Stimulated activated memory B cell treated with anti-CD40 and anti-IgM and Interleukin-4, amounts not matched to agents 10 μg/mL and 1 μg/mL and 100 μg/mL, for 72 hours (primary cell): Measurements from ENCODE around the gene SETD7.
"Not testable (repeated sequence)": the region's sequence is repeated elsewhere in the genome, so short reads cannot be mapped to it uniquely, and the experiment has no call there.

Experiments used
- ATAC-seq: fragments of 150-1000 bp; cut with Tn5 transposase; 2 replicates; pipeline ENCODE4 v1.10.0; 2021
- H3K27ac Mint-ChIP-seq: one replicate; pipeline ENCODE4 v1.8.0; 2022; ENCODE audit warnings: mild to moderate bottlenecking, mixed read lengths
- H3K27me3 Mint-ChIP-seq: one replicate; pipeline ENCODE4 v1.8.0; 2022; ENCODE audit warnings: mixed read lengths
- H3K36me3 Mint-ChIP-seq: one replicate; pipeline ENCODE4 v1.8.0; 2022; ENCODE audit warnings: mixed read lengths
- H3K4me1 Mint-ChIP-seq: one replicate; pipeline ENCODE4 v1.8.0; 2022; ENCODE audit warnings: mixed read lengths
- H3K4me3 Mint-ChIP-seq: one replicate; pipeline ENCODE4 v1.8.0; 2022; ENCODE audit warnings: mild to moderate bottlenecking, moderate library complexity, mixed read lengths
- H3K9me3 Mint-ChIP-seq: one replicate; pipeline ENCODE4 v1.8.0; 2022; ENCODE audit warnings: mixed read lengths

SETD7 gene

DNA sequence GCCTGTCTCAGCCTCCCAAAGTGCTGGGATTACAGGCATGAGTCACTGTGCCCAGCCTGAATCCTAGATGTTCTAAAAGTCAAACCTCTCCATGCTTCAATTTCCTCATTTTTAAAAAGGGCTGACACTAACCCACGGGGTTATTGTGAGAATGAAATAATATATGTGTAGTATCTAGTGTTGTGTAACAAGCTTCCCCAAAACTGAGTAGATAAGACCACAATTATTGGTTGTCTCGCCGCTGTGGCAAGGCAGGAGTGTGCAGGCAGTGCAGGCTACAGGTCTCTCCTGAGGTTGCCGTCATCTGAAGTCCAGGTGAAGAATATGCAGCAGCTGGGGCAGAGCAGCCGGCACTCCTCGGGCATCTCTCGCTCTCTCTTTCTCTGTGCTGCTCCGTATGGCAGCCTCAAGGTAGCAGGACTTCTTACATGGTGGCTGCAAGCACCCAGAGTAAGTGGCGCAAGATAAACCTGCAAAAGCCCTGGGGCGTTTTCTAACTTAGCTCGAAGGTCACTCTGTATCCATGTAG lies 71.2 kb downstream of the SETD7 start:
- no peak overlapping the region for H3K27ac Mint-ChIP-seq
- ATAC-seq, result no peak
- no peaks in the 10 kb centered on the region for H3K9me3 Mint-ChIP-seq

DNA sequence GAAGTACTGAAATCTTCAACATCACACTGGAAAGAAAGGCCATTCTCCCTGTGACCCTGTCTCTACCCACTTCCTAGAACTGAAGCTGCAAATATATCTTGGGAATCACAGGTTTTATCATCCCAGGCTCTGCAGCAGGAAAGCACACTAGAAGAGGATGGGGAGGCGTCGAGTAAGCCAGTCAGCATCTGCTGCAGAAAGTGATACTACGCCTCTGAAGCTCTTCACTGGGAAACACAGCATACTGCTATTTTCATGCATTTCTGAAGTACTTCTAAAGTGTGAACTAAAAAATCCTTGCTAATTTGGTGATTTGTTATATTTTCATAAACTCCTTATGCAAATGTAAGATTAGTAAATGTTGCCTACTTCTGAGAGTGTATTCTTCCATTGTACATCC lies 73.0 kb downstream of the SETD7 start:
- Mint-ChIP-seq H3K27me3 (no peaks in the 10 kb centered on the region), H3K36me3 (peaks cover 6% of the 10 kb centered on the region), H3K4me1 (no peaks in the 10 kb centered on the region), H3K4me3 (no peak overlapping the region), H3K27ac (no peak overlapping the region), H3K9me3 (no peaks in the 10 kb centered on the region)
- no peak for ATAC-seq

More for the DNA sequence above, 71.2 kb downstream of the SETD7 start:
- Mint-ChIP-seq H3K36me3 (peaks cover under 1% of the 10 kb centered on the region), H3K4me3 (no peak overlapping the region), H3K4me1 (no peaks in the 10 kb centered on the region), H3K27me3 (no peaks in the 10 kb centered on the region)

DNA sequence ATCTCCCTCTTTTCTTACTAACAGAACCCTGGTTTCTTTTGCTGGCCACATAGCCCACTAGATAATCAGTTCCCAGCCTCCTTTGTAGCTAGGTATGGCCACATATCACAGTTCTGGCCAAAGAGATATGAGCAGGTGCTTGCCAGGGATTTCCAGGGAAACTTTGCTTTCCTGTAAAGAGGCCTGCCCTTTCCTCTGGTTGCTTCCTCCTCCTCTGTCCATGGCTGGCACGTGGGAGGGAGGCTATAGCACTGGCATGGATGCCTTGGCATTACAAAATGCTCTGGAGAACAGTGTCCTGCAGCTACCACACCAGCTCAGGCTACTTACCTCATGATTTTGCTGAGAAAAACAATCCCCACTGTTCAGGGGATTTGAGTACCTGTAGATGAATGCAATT lies 74.6 kb downstream of the SETD7 start:
- ATAC-seq, result no peak
- Mint-ChIP-seq H3K4me1 (no peaks in the 10 kb centered on the region), H3K27me3 (no peaks in the 10 kb centered on the region), H3K9me3 (no peaks in the 10 kb centered on the region), H3K27ac (no peak overlapping the region), H3K4me3 (no peak overlapping the region), H3K36me3 (peaks cover 6% of the 10 kb centered on the region)

DNA sequence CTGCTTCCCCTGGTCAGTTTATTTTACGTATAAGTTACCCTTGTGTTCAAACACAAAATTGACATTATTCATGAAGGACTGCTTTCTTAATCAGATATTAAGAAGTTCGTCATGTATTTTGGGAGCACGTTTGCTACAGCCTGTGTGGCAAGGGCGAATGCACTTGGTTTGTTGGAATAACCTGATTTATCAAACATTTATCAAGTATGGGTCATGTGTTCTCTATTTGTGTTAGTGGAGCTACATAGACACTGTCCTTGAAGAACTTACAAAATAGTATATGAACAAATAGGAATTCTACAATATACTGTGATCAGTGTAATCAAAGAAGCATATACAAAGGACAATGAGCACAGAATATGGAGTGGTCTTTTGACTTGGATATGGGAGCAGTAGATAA lies 79.7 kb downstream of the SETD7 start:
- no peak for ATAC-seq
- Mint-ChIP-seq H3K4me3 (no peak overlapping the region), H3K27ac (no peak overlapping the region)

DNA sequence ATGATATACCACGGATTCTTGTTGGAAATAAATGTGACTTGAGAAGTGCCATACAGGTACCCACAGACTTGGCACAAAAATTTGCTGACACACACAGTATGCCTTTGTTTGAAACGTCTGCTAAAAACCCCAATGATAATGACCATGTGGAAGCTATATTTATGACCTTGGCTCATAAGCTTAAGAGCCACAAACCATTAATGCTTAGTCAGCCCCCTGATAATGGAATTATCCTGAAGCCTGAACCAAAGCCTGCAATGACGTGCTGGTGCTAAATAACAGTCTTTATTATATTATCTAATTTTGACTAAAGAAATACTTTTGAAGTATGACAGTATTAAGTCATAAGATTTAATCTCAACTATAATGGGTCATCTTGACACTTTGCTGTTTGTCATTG lies 83.2 kb downstream of the SETD7 start:
- no peak overlapping the region for H3K4me3 Mint-ChIP-seq
- no peak overlapping the region for H3K27ac Mint-ChIP-seq
- H3K4me1 Mint-ChIP-seq, result peaks cover 35% of the 10 kb centered on the region
- no peaks in the 10 kb centered on the region for H3K27me3 Mint-ChIP-seq
- no peak for ATAC-seq
- H3K36me3 Mint-ChIP-seq, result peaks cover 55% of the 10 kb centered on the region
- H3K9me3 Mint-ChIP-seq, result peaks cover 11% of the 10 kb centered on the region

More for the DNA sequence above, 79.7 kb downstream of the SETD7 start:
- peaks cover 4% of the 10 kb centered on the region for H3K4me1 Mint-ChIP-seq
- no peaks in the 10 kb centered on the region for H3K9me3 Mint-ChIP-seq
- no peaks in the 10 kb centered on the region for H3K27me3 Mint-ChIP-seq
- H3K36me3 Mint-ChIP-seq, result peaks cover 28% of the 10 kb centered on the region

DNA sequence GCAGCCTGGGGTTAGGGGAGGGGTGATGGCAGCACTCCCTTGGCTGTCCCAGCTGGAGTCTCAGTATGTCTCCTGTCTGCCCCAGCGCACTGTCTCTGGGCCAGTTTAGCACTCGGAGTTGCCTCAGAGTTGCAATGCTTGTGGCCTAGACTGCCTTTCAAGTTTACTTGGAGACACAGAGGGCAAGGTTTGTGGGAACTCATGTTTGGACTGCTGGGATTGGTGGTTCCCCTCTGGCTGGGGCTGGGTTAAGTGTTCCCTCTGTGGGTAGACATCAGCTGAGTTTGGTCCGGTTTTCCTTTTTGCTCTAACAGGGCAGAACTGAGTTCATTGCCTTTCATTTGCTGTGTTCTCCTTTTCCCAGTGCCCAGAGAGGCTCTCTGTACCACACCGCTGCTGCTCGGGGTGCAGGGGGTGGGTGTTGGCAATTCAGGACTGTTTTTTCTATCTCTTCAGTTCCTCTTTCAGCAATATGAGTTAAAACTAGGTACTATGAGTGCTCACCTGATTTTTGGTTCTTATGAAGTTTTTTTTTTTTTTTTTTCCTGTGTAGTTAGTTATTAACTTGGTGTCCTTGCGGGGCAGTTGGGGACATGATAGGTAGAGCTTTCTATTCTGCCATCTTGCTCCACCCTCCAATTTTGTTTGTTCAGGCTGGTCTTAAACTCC lies 84.9 kb downstream of the SETD7 start:
- H3K36me3 Mint-ChIP-seq, result peaks cover 58% of the 10 kb centered on the region
- H3K27ac Mint-ChIP-seq, result no peak overlapping the region

DNA sequence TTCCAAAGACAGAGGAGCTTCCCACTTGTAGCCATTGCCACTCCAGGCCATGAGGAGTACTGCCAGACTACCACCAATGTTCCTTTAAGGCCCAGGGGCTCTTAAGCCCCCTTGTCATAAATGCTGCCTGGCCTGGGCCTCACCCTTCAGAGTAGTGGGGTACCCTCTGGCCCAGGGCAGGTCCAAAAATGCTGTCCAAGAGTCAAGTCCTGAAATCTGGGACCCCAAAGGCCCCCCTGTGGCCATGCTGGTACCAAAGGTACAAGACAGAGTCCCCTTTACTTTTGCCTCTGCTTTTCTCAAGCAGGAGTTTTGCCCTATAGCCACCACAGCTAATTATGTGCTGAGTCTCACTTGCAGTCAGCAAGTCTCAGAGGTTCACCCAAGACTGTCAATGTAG lies 85.7 kb downstream of the SETD7 start:
- Mint-ChIP-seq H3K9me3 (peaks cover 11% of the 10 kb centered on the region), H3K4me3 (no peak overlapping the region), H3K4me1 (peaks cover 37% of the 10 kb centered on the region), H3K27ac (peak overlapping the region; percentile 19), H3K36me3 (peaks cover 58% of the 10 kb centered on the region), H3K27me3 (no peaks in the 10 kb centered on the region)
- ATAC-seq, result no peak

More for the DNA sequence above, 84.9 kb downstream of the SETD7 start:
- peak; percentile 74 for ATAC-seq
- Mint-ChIP-seq H3K9me3 (peaks cover 11% of the 10 kb centered on the region), H3K4me1 (peaks cover 35% of the 10 kb centered on the region), H3K4me3 (no peak overlapping the region), H3K27me3 (no peaks in the 10 kb centered on the region)

DNA sequence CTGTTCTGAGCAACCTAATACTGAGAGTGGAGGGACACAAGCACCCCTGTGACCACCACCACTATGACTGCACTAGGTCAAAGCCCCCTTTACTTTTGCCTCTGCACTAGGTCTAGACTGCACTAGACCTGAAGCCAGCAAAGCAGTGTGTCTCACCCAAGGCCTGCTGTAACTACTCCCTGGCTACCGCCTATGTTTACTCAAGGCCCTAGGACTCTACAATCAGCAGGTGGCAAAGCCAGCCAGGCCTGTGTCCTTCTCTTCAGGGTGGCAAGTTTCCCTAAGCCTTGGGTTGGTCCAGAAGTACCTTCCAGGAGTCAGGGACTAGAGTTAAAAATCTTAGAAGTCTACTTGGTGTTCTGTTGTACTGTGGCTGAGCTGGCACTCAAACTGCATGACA lies 86.2 kb downstream of the SETD7 start:
- ATAC-seq, result no peak
- Mint-ChIP-seq H3K27ac (peak overlapping the region; percentile 19), H3K9me3 (peaks cover 11% of the 10 kb centered on the region), H3K4me3 (no peak overlapping the region), H3K4me1 (peaks cover 41% of the 10 kb centered on the region), H3K27me3 (no peaks in the 10 kb centered on the region), H3K36me3 (peaks cover 58% of the 10 kb centered on the region)

DNA sequence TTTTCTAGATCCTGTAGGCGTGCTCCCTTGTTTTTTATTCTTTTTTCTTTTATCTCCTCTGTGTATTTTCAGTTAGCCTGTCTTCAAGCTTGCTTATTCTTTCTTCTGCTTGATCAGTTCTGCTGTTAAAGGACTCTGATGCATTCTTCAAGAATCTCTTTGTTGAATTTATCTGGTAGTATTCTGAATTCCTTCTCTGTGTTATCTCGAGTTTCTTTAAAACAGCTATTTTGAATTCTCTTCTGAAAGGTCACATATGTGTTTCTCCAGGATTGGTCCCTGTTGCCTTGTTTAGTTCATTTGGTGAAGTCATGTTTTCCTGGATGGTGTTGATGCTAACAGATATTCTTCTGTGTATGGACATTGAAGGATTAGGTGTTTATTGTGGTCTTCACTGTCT lies 86.8 kb downstream of the SETD7 start:
- Mint-ChIP-seq H3K9me3 (peaks cover 11% of the 10 kb centered on the region), H3K4me3 (no peak overlapping the region), H3K36me3 (peaks cover 63% of the 10 kb centered on the region), H3K27me3 (no peaks in the 10 kb centered on the region), H3K4me1 (peaks cover 41% of the 10 kb centered on the region), H3K27ac (no peak overlapping the region)
- ATAC-seq, result no peak

DNA sequence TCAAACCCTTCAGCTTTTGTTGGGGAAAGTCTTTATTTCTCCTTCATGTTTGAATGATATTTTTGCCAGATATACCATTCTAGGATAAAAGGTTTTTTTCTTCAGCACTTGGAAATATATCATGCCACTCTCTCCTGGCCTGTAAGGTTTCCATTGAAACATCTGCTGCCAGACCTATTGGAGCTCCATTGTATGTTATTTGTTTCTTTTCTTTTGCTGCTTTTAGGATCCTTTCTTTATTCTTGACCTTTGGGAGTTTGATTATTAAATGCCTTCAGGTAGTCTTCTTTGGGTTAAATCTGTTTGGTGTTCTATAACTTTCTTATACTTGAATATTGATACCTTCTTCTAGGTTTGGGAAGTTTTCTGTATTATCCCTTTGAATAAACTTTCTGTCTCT lies 87.3 kb downstream of the SETD7 start:
- not testable (repeated sequence) for H3K4me3 Mint-ChIP-seq, H3K27ac Mint-ChIP-seq, H3K27me3 Mint-ChIP-seq, ATAC-seq
- H3K4me1 Mint-ChIP-seq, result peaks cover 45% of the 10 kb centered on the region
- peaks cover 11% of the 10 kb centered on the region for H3K9me3 Mint-ChIP-seq
- peaks cover 68% of the 10 kb centered on the region for H3K36me3 Mint-ChIP-seq

DNA sequence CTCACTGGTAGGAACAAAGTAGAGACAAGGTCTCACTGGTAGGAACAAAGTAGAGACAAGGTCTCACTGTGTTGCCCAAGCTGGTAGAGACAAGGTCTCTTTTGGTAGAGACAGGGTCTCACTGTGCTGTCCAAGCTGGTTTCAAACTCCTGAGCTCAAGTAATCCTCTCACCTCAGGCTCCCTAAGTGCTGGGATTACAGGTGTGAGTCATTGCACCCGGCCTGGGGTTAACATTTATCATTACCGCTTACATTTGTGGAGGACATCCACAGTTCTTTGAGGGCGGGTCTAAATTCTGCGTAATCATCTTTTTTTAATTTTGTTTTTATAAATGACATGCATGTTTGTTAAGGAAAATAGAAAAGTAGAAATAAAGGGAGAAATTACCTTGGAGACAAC lies 90.1 kb downstream of the SETD7 start:
- no peak for ATAC-seq
- Mint-ChIP-seq H3K9me3 (peaks cover 11% of the 10 kb centered on the region), H3K27ac (no peak overlapping the region), H3K36me3 (peaks cover 57% of the 10 kb centered on the region), H3K4me3 (no peak overlapping the region), H3K27me3 (no peaks in the 10 kb centered on the region), H3K4me1 (peaks cover 44% of the 10 kb centered on the region)

DNA sequence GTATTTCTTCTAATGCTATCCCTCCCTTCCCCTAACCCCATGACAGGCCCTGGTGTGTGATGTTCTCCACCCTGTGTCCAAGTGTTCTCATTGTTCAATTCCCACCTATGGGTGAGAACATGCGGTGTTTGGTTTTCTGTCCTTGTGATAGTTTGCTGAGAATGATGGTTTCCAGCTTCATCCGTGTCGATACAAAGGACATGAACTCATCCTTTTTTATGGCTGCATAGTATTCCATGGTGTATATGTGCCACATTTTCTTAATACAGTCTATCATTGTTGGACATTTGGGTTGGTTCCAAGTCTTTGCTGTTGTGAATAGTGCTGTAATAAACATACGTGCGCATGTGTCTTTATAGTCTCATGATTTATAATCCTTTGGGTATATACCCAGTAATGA lies 91.5 kb downstream of the SETD7 start:
- peaks cover 41% of the 10 kb centered on the region for H3K4me1 Mint-ChIP-seq

DNA sequence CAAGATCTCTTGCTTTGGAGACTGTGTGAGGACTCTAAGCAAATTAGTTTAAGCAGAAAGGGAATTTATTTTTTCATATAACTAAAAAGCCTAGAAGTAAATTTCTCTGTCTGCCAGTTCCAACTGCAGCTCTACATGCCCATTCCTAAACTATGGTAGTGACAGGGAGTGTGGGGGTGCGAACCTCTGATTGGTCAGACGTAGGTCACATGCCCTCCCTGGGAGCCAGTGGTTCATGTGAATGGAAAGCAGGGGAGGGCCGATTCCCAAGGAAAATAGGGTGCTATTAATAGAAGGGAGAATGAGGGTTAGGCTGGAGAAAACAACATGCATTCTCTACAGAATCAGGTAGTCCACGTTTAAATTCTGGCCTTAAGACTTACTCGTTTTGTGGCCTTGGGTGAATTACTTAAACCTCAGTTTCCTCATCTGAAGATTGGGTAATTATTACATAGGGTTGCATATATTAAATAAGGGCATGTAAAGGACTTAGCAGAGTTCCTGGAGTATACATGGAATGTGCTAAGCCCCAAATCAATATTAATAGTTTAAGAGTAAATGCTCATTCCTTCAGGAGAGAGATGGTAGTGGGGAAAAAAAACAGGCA lies 94.9 kb downstream of the SETD7 start:
- H3K27ac Mint-ChIP-seq, result no peak overlapping the region
- H3K9me3 Mint-ChIP-seq, result no peaks in the 10 kb centered on the region
- peaks cover 38% of the 10 kb centered on the region for H3K36me3 Mint-ChIP-seq
- ATAC-seq, result no peak
- H3K4me3 Mint-ChIP-seq, result no peak overlapping the region
- H3K4me1 Mint-ChIP-seq, result peaks cover 59% of the 10 kb centered on the region
- H3K27me3 Mint-ChIP-seq, result no peaks in the 10 kb centered on the region

More for the DNA sequence above, 91.5 kb downstream of the SETD7 start:
- ATAC-seq, H3K27me3 Mint-ChIP-seq, H3K4me3 Mint-ChIP-seq, H3K27ac Mint-ChIP-seq: not testable (repeated sequence)
- Mint-ChIP-seq H3K36me3 (peaks cover 53% of the 10 kb centered on the region), H3K9me3 (peaks cover 11% of the 10 kb centered on the region)

DNA sequence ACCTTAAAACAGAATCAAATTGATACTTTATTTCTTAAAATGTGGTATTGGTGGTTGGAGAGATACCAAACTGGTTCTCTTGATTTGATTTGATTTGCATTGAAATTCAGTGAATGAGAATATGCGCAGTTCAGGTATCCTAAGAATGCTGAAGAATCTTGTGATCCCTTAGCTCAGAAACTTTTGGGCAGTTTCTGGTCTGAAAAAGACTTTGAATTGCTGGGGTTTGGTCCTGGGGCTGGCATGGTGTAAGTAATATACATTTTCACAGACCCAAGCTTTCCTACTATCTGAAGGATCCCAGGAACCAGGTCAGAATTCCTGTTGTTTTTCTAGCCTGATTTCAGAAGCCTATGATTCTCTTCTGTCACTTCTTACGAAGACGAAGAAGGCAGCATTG lies 95.5 kb downstream of the SETD7 start:
- no peak overlapping the region for H3K4me3 Mint-ChIP-seq
- no peaks in the 10 kb centered on the region for H3K9me3 Mint-ChIP-seq
- H3K27ac Mint-ChIP-seq, result no peak overlapping the region

DNA sequence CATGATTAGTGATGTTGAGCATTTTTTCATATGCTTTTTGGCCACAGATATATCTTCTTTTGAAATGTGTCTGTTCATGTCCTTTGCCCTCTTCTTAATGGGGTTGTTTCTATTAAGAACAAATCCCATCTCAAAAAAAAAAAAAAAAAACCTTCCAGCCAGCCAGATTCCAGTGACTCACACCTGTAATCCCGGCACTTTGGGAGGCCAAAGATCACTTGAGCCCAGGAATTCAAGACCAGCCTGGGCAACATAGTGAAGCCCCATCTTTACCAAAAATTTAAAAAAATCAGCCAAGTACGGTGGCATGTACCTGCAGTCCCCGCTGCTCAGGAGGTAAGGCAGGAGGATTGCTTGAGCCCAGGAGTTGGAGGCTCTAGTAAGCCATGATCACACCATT lies 97.0 kb downstream of the SETD7 start:
- no peak for ATAC-seq
- H3K4me1 Mint-ChIP-seq, result peaks cover 74% of the 10 kb centered on the region
- H3K27ac Mint-ChIP-seq, result no peak overlapping the region
- H3K27me3 Mint-ChIP-seq, result no peaks in the 10 kb centered on the region
- no peaks in the 10 kb centered on the region for H3K9me3 Mint-ChIP-seq
- peaks cover 34% of the 10 kb centered on the region for H3K36me3 Mint-ChIP-seq
- H3K4me3 Mint-ChIP-seq, result no peak overlapping the region

More for the DNA sequence above, 95.5 kb downstream of the SETD7 start:
- Mint-ChIP-seq H3K27me3 (no peaks in the 10 kb centered on the region), H3K36me3 (peaks cover 41% of the 10 kb centered on the region), H3K4me1 (peaks cover 65% of the 10 kb centered on the region)
- ATAC-seq, result no peak

DNA sequence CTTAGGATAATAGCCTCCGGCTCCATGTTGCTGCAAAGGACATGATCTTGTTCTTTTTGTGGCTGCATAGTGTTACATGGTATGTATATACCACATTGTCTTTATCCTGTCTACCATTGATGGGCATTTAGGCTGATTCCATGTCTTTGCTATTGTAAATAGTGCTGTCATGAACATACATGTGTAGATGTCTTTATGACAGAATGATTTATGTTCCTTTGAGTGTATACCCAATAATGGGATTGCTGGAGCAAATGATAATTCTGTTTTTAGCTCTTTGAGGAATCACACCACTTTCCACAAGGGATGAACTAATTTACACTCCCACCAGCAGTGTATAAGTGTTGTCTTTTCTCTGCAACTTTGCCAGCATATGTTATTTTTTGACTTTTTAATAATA lies 97.5 kb downstream of the SETD7 start:
- no peaks in the 10 kb centered on the region for H3K9me3 Mint-ChIP-seq
- peaks cover 29% of the 10 kb centered on the region for H3K36me3 Mint-ChIP-seq
- no peaks in the 10 kb centered on the region for H3K27me3 Mint-ChIP-seq
- ATAC-seq, result no peak
- no peak overlapping the region for H3K4me3 Mint-ChIP-seq
- no peak overlapping the region for H3K27ac Mint-ChIP-seq
- H3K4me1 Mint-ChIP-seq, result peaks cover 69% of the 10 kb centered on the region
